NCI-H1105 treated with DMSO at 0.1 percent for 48 hours (cell line): Measurements from ENCODE around the gene GPX7.

Experiments
- DNase-seq: peaks from one replicate; lab custom pipeline; 2025; lab: John Stamatoyannopoulos, UW

GPX7 gene

DNA sequence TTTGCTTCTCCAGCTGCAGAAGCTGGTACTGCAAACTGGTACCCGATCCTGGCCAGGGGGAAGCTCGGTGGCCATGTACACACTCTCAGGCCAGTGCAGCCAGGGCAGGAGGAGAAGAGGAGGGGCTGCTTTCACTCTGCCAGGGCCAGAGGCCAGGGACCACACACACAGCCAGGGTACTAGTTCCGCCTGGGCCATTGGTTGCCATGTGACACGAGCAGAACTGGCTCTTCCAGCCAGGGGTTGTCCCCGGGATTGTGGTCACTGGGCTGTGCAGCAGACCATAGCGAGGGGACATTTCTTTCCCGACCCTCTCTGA, 27.1 kb downstream of the GPX7 start:
- DNase-seq = no peak

DNA sequence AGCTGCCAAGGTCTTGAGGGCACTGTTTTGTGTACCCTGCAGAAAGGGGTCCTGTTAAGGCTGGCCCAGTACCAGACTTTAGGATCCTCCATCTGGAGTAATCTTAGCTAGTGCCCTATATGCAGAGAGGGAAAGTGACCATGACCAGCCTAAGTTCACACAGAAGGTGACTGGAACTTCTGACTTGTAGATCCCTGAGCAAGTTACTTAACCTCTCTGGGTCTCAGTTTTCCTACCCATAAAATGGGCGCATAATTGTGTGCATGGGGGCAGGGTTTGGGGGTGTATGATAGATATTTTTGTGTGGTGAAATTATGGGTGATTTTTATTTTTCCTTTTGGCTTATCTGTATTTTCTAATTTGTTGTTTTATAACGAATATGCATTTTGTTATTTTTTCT, 27.5 kb downstream of the GPX7 start:
- DNase-seq = no peak

DNA sequence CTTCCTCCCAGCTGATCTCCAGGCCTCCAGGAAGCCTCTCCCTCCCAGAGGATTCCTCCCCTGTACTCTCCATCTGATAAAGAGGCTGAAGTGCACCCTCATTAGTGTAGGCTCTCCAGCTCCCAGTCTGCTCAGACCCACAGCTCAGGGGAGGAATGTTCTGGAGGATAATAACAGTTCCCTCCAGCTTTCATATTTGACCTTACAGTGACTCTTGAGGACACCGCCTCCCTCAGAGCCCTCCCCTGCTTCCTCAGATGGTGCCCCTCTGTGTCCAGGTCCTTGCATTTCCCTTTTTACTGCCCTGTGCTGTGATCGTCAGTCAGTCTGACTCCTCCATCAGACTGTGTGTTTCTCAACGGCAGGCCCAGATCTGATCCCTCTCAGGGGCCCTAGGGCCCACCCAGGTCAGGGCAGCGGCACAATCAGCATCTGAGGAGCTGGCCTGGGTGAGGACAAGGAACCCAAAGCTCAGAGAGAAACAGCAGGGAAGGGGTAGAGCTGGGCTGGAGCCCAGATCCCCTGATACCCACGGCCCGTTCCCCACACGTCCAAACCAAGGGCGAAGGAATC, 29.7 kb downstream of the GPX7 start:
- DNase-seq = no peak

DNA sequence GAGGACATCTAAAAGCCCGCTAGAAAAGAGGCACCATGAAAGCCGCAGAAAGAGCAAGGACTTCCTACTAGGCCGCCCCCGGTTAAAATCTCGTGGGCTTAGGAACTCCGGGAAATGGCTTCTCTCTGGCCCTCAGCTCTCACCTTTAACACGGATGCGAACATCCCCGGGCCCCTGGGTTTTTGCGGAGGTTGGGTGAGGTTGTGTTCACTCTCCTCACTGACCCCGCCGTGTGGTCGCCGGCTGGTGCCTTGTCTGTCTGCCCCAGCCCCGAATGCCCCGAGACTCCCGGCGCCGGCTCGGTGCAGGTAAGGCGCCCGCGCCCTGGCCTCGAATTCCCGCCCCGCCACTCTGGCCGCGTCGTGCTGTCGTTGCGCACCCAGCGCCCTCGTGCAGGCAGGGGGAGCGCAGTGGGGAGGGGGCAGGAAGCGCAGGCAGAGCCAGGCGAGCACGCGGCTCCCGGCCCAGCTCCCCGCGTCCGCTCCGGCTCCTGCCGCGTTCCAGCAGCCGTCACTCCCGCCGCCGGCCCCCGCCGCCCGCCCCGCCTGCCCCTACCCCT, 30.6 kb downstream of the GPX7 start, which contains the start of gene SHISAL2A:
SHISAL2A (plus strand) TSS at position 437 of the 559 bp plus-strand sequence. CDS start 326 bp downstream, outside the sequence.
- DNase-seq = peak; percentile 15

DNA sequence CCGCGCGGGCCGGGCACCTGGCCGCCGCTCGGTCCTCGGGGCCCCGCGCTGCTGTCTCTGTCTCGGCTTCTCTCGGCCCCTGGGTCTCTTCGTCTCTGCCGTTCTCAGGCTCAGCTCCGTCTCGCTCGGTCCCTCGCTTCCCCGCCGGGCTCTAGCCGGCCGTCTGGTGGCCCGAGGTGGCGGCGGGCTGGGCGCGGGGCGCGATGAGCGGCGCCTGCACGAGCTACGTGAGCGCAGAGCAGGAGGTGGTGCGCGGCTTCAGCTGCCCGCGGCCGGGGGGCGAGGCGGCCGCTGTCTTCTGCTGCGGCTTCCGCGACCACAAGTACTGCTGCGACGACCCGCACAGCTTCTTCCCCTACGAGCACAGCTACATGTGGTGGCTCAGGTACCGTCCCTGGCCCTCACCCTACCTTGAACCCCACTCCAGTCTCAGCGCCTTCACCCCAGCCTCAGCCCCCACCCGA, 31.2 kb downstream of the GPX7 start:
- DNase-seq = no peak

DNA sequence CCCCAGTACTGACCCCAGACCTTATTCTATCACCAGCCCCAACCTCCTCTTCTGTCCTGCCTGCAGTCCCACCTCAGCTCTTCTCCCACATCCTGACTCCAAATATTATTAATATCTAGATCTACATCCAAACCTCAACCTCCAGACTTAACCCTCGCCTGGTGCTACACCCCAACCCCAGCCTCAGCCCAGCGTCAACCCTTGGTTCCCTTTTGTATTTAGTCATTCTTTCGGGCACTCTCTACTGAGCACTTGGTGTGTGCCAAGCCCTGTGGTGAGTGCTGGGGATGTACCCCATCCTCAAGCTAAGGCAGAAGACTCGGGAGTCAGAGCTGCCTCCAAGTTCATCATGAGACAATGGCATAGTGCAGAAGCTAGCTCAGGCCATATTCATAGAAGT, 31.9 kb downstream of the GPX7 start:
- no peak for DNase-seq

DNA sequence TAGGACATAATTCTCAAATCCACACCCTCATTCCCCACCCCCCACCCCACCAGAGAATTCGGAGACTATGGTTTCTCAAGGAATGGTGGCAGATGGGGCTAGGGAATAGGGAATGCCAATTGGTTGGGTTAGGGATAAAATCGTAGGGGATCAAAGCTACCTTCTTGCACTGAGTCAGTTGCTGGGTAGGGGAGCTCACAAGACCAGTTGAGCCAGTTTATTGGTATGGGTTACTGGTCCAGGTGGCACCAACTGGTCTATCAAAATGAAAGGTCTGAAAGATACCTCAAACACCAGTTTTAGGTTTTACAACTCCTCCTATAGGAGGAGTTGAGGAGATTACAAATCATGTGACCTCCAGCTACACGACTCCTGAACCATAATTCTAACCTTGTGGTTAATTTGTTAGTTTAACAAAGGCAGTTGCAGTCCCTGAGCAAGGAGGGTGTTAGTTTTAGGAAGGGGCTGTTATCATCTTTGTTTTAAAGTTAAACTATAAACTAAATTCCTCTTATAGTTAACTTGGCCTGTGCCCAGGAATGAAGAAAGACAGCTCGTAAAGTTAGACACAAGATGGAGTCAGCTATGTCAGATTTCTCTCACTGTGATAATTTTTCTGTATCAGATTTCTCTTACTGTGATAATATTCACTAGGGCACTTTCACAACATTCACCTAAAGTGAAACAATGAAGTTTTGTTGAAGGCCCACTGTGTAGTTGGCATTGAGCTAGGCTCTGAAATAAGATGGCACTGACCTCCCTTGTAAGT, 33.3 kb downstream of the GPX7 start:
- DNase-seq = no peak

DNA sequence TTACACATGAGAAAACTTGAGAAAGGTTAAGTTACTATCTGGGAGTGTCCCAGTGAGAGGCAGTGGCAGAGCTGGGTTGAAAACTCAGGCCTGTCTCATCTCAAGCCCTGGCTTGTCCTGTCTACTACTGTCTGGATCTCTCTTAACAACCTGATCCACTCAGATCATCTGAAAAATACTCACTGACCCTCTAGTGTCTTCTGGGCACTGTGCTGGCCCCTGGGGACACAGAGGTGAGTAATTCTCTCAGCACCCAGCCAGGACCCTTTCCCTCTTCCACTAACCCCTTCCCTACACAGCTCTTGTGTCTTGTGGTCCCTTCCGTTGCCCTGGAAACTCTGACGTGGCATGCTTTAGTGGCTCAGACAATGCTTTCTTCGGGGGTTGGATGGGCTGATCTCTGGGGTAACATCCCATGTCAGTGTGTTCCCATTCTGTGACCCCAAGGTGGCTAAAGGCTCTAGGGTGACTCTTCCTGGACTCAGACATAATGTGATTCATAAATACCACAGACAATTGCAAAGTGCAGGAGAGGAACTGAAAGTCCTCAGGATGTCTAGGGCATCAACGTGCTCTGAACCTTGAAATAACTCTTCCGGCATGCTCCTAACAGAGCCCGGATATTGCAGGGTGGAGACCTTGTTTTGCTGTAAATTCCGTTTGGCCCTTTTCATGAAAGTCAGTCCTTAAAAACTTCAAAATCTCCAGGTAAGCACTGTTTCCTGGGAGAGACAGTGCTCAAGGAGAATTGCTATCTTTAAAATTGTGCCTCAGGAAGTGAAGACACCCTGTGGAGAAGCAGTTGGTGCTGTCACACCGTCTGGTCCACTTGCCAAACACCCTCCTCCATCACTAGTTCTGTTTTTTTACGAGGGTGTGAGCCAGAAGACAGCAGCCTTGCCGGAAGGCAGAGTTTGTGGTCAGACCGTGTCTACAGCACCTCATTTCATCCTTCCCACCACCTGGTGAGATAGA, 34.8 kb downstream of the GPX7 start:
- DNase-seq = no peak

DNA sequence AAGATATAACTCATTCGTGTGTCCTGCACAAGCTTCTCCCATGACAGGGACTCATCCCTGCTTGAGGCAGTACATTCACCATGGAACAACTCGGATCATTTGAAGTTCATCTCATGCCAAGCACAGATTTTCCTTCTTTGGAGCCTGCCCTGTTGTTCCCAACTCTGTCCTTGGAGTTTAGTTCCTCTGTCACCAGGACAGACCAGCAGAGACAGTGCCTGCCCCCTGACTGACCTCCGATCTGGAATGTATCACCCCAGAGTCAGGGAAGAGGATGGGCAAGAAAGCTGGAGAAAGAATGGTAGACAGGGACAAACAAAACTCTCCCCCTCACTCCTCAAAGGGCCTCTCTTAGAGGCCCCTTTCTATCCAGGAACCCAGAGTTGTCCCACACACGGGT, 35.8 kb downstream of the GPX7 start:
- DNase-seq = no peak

DNA sequence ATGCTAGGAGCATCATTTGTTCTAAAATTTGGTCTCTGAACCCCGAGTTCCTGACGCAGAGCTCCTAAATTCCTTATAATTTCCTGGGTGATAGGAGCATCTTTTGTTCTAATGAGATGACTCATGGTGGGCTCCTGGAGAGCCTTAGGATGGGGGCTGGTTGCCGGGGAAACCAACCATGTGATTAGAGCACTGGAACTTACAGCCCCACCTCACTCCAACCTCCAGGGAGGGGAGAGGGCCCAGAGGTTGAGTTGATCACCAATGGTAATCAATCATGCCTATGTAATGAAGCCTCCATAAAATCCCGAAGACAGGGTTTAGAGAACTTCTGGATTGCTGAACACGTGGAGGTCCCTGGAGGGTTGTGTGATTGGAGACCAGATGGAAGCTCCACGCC, 38.5 kb downstream of the GPX7 start:
- DNase-seq = no peak

DNA sequence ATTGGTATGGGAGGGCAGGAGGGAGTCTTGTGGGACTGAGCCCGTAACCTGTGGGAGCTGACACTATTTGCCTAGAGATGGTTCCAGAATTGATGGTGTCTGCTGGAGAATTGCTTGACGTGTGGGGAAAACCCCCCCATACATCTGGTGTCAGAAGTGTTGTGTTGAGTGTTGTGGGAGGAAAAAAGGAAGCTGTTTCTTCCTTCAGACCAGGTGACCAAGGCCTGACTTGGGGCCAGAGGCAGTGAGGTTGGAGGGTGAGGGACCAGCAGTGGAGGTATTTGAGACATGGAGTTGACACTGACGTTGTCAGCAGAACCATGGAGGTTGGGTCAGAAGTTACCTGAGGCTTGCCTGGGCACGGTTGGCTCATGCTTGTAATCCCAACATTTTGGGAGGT, 39.1 kb downstream of the GPX7 start:
- no peak for DNase-seq

DNA sequence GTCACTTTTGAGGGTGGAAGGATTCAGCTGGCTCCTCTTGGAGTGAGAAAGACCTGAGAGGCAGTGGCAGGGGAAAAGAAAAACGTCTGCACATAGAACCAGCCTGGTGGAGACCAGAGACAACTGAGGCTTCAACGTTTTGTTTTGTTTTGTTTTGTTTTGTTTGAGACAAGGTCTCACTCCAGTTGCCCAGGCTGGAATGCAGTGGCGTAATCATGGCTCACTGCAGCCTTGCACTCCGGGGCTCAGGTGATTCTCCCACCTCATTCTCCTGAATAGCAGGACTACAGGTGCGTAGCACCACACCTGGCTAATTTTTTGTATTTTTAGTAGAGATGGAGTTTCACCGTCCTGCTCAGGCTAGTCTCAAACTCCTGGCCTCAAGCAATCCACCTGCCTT, 43.1 kb downstream of the GPX7 start:
- DNase-seq = no peak

DNA sequence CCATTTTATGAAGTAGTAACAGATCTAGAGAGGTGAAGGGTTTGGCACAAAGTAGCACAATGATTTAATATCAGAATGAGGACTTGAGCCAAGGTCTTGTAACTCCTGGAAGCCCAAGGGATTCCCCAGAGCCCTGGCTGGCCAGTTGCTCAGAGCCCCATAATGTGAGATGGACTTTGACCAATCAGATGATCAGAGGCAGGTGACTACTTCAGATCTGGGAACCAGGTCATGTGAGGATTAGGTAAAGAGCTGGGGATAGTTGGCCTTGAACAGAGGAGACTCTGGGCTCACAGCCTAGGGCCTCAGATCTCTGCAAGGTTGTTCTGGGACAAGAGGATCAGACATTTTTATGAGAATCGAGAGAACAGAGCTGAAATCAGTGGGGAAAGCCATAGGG, 49.7 kb downstream of the GPX7 start:
- no peak for DNase-seq

DNA sequence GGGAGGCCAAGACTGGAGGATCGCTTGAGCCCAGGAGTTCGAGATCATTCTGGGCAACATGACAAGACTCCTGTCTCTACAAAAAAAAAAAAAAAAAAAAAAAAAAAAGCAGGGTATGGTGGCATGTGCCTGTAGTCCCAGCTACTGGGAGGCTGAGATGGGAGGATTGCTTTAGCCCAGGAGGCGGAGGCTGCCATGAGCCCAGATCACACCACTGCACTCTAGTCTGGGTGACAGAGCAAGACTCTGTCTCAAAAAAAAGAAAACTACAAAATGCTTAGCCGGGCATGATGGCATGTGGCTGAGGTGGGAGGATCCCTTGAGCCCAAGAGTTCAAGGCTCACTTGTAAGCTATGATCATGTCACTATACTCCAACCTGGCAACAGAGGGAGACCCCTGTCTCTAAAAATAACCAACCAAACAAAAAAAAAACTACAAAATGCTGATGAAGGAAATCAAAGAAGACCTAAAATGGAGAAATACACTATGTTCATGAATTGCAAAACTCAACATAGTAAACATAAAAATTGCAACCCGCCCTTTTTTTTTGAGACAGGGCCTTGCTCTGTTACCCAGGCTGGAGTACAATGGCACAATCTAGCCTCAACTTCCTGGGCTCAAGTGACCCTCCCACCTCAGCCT, 51.2 kb downstream of the GPX7 start:
- DNase-seq = no peak

DNA sequence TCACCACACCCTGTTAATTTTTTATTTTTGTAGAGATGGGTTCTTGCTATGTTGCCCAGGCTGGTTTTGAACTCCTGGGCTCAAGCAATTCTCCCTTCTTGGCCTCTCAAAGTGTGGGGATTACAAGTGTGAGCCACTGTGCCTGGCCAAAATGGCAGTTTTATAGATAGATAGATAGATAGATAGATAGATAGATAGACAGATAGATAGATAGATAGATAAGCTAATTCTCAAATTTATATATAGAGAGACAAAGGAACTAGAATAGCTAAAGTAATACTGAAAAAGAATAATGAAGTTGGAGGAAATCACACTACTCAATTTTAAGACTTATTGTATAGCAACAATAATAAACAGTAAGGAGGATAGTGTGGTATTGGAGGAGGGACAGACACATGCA, 51.9 kb downstream of the GPX7 start:
- DNase-seq = no peak

DNA sequence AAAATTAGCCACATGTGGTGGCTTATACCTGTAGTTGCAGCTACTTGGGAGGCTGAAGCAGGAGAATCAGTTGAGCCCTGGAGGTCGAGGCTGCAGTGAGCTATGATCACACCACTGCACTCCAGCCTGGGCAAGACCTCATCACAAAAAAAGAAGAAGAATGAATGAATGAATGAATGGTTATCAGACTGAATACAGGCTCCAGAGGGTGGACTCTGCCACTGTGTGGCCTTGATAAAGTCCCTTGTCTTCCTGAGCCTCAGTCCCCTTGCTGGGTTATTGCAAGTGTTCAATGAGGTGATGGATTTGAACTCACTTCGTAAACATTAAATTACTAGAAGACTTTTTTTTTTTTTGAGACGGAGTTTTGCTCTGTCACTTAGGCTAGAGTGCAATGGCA, 55.5 kb downstream of the GPX7 start:
- DNase-seq = no peak
